HepG2 (cell line): Measurements from ENCODE around the gene NT5C2. TPM values are rescaled to one million over a fixed set of nuclear protein-coding genes. Genes with fewer than 3 reads are reported as not detected.

Experiments
- ATAC-seq: fragments of 200-7000 bp; cut with Tn5 transposase; 3 replicates; pipeline ENCODE4 v1.9.1; 2020; ENCODE audit warnings: mild to moderate bottlenecking, moderate library complexity
- BruUV-seq: library from RNA; stranded (reverse); fragments of 400-500 nt; replicated peaks from 2 replicates; lab custom pipeline; 2021; lab: Mats Ljungman, UMichigan
- CTCF ChIA-PET: fragments of 300-600 bp; formaldehyde crosslinking; extraction: SDS; loops from one replicate; lab custom pipeline; 2021; ENCODE audit warnings: low total read pairs, inconsistent platforms, low intra/inter-chr PET ratio; lab: Yijun Ruan, JAX
- POLR2A ChIA-PET: fragments of 350-600 bp; sonication (Branson Sonifier 250); formaldehyde crosslinking; loops from one replicate; lab custom pipeline; 2020; ENCODE audit warnings: antibody characterized with exemption, inconsistent platforms; lab: Yijun Ruan, JAX
- DNase-seq: peaks from one replicate; pipeline ENCODE4 v3.0.0-alpha.2; 2015; ENCODE audit warnings: low spot score
- FAIRE-seq: peaks from 3 replicates; lab custom pipeline; 2011; peaks lifted over from hg19 to GRCh38; lab: Jason Lieb, UNC
- H2AFZ ChIP-seq: one replicate; pipeline ENCODE4 v1.6.1; 2011; ENCODE audit warnings: low read length, inconsistent platforms
- H3K27ac ChIP-seq: fragments of 300-600 bp; 3 replicates; pipeline ENCODE4 v1.8.0; 2011; ENCODE audit warnings: mixed run types, mild to moderate bottlenecking, mixed read lengths, low read length, inconsistent platforms; ENCODE audit not compliant: insufficient read depth; ENCODE audit errors: extremely low read length
- H3K27me3 ChIP-seq, 2 experiments: fragments of 200-600 bp in 1 of 2; 2 replicates in 1 of 2; 3 replicates in 1 of 2; pipeline versions ENCODE4 v1.6.0 to v1.8.0; 2011; ENCODE audit warnings: low read length in 2 of 2, mild to moderate bottlenecking in 2 of 2, moderate library complexity in 2 of 2, inconsistent platforms in 1 of 2; ENCODE audit not compliant: insufficient read depth in 2 of 2, control insufficient read depth in 1 of 2
- H3K36me3 ChIP-seq, 2 experiments: fragments of 200-600 bp in 1 of 2; replicated peaks in 1 of 2; 2 replicates in 1 of 2; 3 replicates in 1 of 2; pipeline versions ENCODE4 v1.5.1 to v1.8.0; 2011; ENCODE audit warnings: low read length in 2 of 2, inconsistent platforms in 1 of 2; ENCODE audit not compliant: insufficient read depth in 2 of 2, control insufficient read depth in 1 of 2
- H3K4me1 ChIP-seq: 2 replicates; pipeline ENCODE4 v1.5.1; 2012; ENCODE audit warnings: low read length, inconsistent platforms; ENCODE audit not compliant: insufficient read depth
- H3K4me2 ChIP-seq: 2 replicates; pipeline ENCODE4 v1.6.0; 2011; ENCODE audit warnings: low read depth, low read length, inconsistent platforms
- H3K4me3 ChIP-seq, 3 experiments: fragments of 200-600 bp in 1 of 3; sonication (generic), shearing (Covaris generic) in 1 of 3; replicated peaks in 1 of 3; 2 replicates each; pipeline ENCODE4 v1.5.1; 2011 to 2016; ENCODE audit warnings: low read length in 3 of 3, inconsistent platforms in 2 of 3, low read depth in 2 of 3, mild to moderate bottlenecking in 2 of 3, control low read depth in 1 of 3, mixed read lengths in 1 of 3; ENCODE audit not compliant: insufficient read depth in 1 of 3
- H3K79me2 ChIP-seq: one replicate; pipeline ENCODE4 v1.6.1; 2011; ENCODE audit warnings: low read length, inconsistent platforms; ENCODE audit not compliant: insufficient read depth
- H3K9ac ChIP-seq: 2 replicates; pipeline ENCODE4 v1.6.0; 2011; ENCODE audit warnings: mild to moderate bottlenecking, low read depth, low read length, inconsistent platforms; ENCODE audit not compliant: insufficient read depth
- H3K9me3 ChIP-seq: 2 replicates; pipeline ENCODE4 v1.5.1; 2012; ENCODE audit warnings: mild to moderate bottlenecking, low read length
- H4K20me1 ChIP-seq: 2 replicates; pipeline ENCODE4 v1.6.0; 2011; ENCODE audit warnings: inconsistent platforms, mild to moderate bottlenecking, low read length, moderate library complexity; ENCODE audit not compliant: insufficient read depth
- AGO2 ChIP-seq: fragments of 200-400 bp; formaldehyde crosslinking; optimal IDR thresholded peaks from 2 replicates; pipeline ENCODE3; 2017; ENCODE audit warnings: mild to moderate bottlenecking, low read depth, low read length, moderate library complexity
- ETS1 ChIP-seq: sonication (generic); formaldehyde crosslinking; IDR thresholded peaks from 2 replicates; pipeline ENCODE4 v1.4.0; 2020; ENCODE audit warnings: missing genetic modification reagents
- GMEB2 ChIP-seq: IDR thresholded peaks from 2 replicates; pipeline ENCODE4 v1.6.1; 2016; ENCODE audit warnings: missing biosample characterization, missing genetic modification reagents, low read depth
- JARID2 ChIP-seq: sonication (generic); formaldehyde crosslinking; IDR thresholded peaks from 2 replicates; pipeline ENCODE4 v1.8.1; 2023; ENCODE audit warnings: missing genetic modification reagents, inconsistent platforms; ENCODE audit not compliant: insufficient replicate concordance
- MAFG ChIP-seq: sonication (generic); formaldehyde crosslinking; IDR thresholded peaks from 2 replicates; pipeline ENCODE4 v1.5.1; 2020; ENCODE audit warnings: mild to moderate bottlenecking, missing genetic modification reagents
- MTA1 ChIP-seq: sonication (generic); formaldehyde crosslinking; IDR thresholded peaks from 2 replicates; pipeline ENCODE4 v1.4.0; 2020; ENCODE audit warnings: missing genetic modification reagents, mild to moderate bottlenecking, borderline replicate concordance
- MYC ChIP-seq: sonication (generic); formaldehyde crosslinking; IDR thresholded peaks from 2 replicates; pipeline ENCODE4 v1.9.0; 2021; ENCODE audit warnings: missing genetic modification reagents, borderline replicate concordance
- SOX13 ChIP-seq, 3 experiments: fragments of 450-650 bp in 1 of 3; sonication (generic) in 1 of 3; formaldehyde crosslinking in 1 of 3; IDR thresholded peaks in 2 of 3; conservative IDR thresholded peaks in 1 of 3; 2 replicates each; pipeline versions ENCODE4 v1.5.0 to v1.6.1; 2016 to 2020; ENCODE audit warnings: antibody characterized with exemption in 1 of 3, mild to moderate bottlenecking in 1 of 3, missing compliant biosample characterization in 1 of 3, missing genetic modification reagents in 1 of 3, moderate library complexity in 1 of 3
- TCF7 ChIP-seq: sonication (generic); IDR thresholded peaks from 2 replicates; pipeline ENCODE4 v1.6.1; 2016; ENCODE audit warnings: antibody characterized with exemption, low read depth
- ZBTB39 ChIP-seq: sonication (generic); formaldehyde crosslinking; IDR thresholded peaks from 2 replicates; pipeline ENCODE4 v1.5.0; 2020; ENCODE audit warnings: missing genetic modification reagents
- ZNF441 ChIP-seq: sonication (generic); formaldehyde crosslinking; IDR thresholded peaks from 2 replicates; pipeline ENCODE4 v1.7.0; 2021; ENCODE audit warnings: missing genetic modification reagents, borderline replicate concordance
- ZNF552 ChIP-seq: sonication (generic); formaldehyde crosslinking; IDR thresholded peaks from 2 replicates; pipeline ENCODE4 v1.9.0; 2022; ENCODE audit warnings: missing genetic modification reagents, mild to moderate bottlenecking, borderline replicate concordance
- WGBS: methylation state at CpG from one replicate; pipeline ENCODE4 v1.1.6; 2017; ENCODE audit warnings: low lambda C conversion rate; 5-methylcytosine and 5-hydroxymethylcytosine counted together
- in situ Hi-C: cut with HindIII; loops from 2 replicates; pipeline ENCODE4 v1.10.0; 2017; ENCODE audit warnings: low pct_unique_long_range_greater_than_20kb; ENCODE audit not compliant: extremely low pct_ligation_motif_present
- intact Hi-C: fragments of 100-400 bp; cut with micrococcal nuclease; formaldehyde crosslinking; loops from one replicate; pipeline ENCODE4 v1.10.0; 2022; ENCODE audit not compliant: unreplicated experiment
- polyA plus RNA-seq, 8 experiments: library from polyadenylated mRNA; depleted of rRNA in 3 of 8; stranded (reverse) in 7 of 8; unstranded in 1 of 8; fragments of >200 nt; fragmentation: Illumina TruSeq in 4 of 8; extraction: Trizol in 4 of 8; gene quantifications; 2 replicates each; pipeline versions ENCODE4 v1.2.1 to v1.2.3, GENCODE V29; 2011 to 2016; ENCODE audit warnings: low read depth in 4 of 8, missing spikeins in 1 of 8, mixed read lengths in 1 of 8; ENCODE audit not compliant: insufficient read depth in 1 of 8
- total RNA-seq, 5 experiments: library from RNA; depleted of rRNA; stranded (reverse); fragments of >200 nt; fragmentation: Illumina TruSeq; extraction: Trizol; gene quantifications; 2 replicates each; pipeline ENCODE4 v1.2.3, GENCODE V29; 2016; ENCODE audit warnings: low read depth in 1 of 5
- TF ChIP-seq, protein P1 (sequence below): sonication (generic); formaldehyde crosslinking; IDR thresholded peaks from 2 replicates; pipeline ENCODE4 v1.8.1; 2023; ENCODE audit warnings: missing genetic modification reagents, inconsistent platforms, borderline replicate concordance

Gene NT5C2
- total and polyA plus RNA-seq, 2 of the 13 experiments (the other 11 are each of a cell fraction or from before 2014, with no cell fraction given), result 40.6 to 55.2 TPM

DNA sequence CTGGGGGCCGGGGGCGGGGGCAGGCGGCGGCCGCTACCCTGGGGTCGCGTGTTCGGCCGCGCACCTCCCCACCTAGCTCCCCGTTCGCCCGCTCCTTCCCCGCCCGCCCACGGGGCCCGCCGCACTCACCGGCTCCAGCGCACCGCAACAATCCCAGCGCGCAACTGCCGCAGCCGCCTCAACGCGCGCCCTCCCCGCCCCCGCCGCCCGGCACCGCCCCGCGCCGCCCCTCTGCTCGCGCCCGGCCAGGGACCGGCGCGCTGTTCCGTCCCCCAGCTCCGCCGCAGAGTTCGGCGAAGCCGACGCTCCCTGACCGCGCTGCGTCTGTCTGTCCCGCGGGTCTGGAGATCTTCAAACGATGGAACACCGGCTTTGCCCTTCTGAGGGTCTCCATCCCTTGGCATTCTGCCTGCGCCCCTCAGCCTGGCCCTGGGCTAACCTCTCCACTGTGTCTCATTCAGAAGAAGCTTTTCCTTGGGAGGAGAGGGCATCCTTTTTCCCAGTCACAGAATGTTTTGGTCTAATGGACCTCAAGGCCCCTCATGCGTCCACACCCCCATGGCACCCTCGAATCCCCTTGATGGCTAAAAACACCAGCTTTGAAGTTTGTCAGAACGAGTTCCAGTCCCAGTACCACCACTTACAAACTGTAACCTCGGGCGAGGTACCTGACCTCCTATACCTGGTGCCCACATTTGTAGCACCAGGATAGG is at the start of gene NT5C2 (continued):
- TF ChIP-seq ETS1, result no peak
- TF ChIP-seq MTA1, result no peak
- no peak for TF ChIP-seq SOX13 (IDR thresholded peaks at IDR 0.05)
- peak in 1 of 2 experiments; percentile 9; a peak in 1 of 4 replicates for TF ChIP-seq SOX13 (CRISPR knock-in tag; conservative IDR thresholded peaks at IDR 0.05 in 1 of 2, IDR thresholded peaks at IDR 0.05 in 1 of 2)

- H2AFZ ChIP-seq, result peak overlapping the region; percentile 39
- peak overlapping the region; percentile 23 for H3K27ac ChIP-seq
- ChIA-PET POLR2A (interaction anchor here (0.8 to 2.9 kb wide), 7 partner anchors 8 to 324 kb away, joined by 3 to 13 read pairs (median 3); partner anchors contain the start of genes CNNM2 and NT5C2), CTCF (no interaction called here)
- BruUV-seq, result no TSS peak
- H3K79me2 ChIP-seq, result no peaks in the 10 kb centered on the region
- peak overlapping the region; percentile 73 for H3K4me2 ChIP-seq
- DNase-seq (peak; percentile 50), ATAC-seq (peak; percentile 69), FAIRE-seq (no peak)
- in situ Hi-C loops, result loop anchor here (10.0 kb wide), 3 partner anchors 117 to 327 kb away; partner anchors contain the start of gene CNNM2
- H3K4me3 ChIP-seq, result peak overlapping the region in 2 of 3 experiments; percentile 22 to 46; a peak in 3 of 6 replicates
- intact Hi-C loops, result loop anchor here (5.0 to 10.0 kb wide), 3 partner anchors 127 to 324 kb away; partner anchors contain the start of gene CNNM2
- no peaks in the 10 kb centered on the region for H3K36me3 ChIP-seq
- H3K4me1 ChIP-seq, result peaks cover 47% of the 10 kb centered on the region
- peak overlapping the region; percentile 30; the same call in 1 of the 2 replicates for H3K9ac ChIP-seq
- 31% methylated on average over 7 of the region's 7 CpGs for WGBS
- H3K9me3 ChIP-seq, result no peaks in the 10 kb centered on the region
- H3K27me3 ChIP-seq, result no peaks in the 10 kb centered on the region
- H4K20me1 ChIP-seq, result no peaks in the 10 kb centered on the region
- TF ChIP-seq ZBTB39, result no peak
- no peak for TF ChIP-seq TCF7
- TF ChIP-seq JARID2, result no peak
- TF ChIP-seq MYC (CRISPR knock-in tag), result peak; percentile 39; the same call in 1 of the 2 replicates
- no peak for TF ChIP-seq AGO2
- no peak for TF ChIP-seq ZNF441 (CRISPR knock-in tag)
- no peak for TF ChIP-seq GMEB2 (CRISPR knock-in tag)
- no peak for TF ChIP-seq ZNF552
- peak; percentile 67; the same call in 1 of the 2 replicates for TF ChIP-seq MAFG (CRISPR knock-in tag)
- TF ChIP-seq, protein P1, sequence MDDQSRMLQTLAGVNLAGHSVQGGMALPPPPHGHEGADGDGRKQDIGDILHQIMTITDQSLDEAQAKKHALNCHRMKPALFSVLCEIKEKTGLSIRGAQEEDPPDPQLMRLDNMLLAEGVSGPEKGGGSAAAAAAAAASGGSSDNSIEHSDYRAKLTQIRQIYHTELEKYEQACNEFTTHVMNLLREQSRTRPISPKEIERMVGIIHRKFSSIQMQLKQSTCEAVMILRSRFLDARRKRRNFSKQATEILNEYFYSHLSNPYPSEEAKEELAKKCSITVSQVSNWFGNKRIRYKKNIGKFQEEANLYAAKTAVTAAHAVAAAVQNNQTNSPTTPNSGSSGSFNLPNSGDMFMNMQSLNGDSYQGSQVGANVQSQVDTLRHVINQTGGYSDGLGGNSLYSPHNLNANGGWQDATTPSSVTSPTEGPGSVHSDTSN, result no peak
Measured at GRCh38 chr10:103241262-103242011, 48.4 kb upstream of the NT5C2 start.
